ENCODE results near the gene MED19. TPM values are rescaled to one million over a fixed set of nuclear protein-coding genes. Genes with fewer than 3 reads are reported as not detected.
A peak's percentile ranks its signal among the peaks of the same experiment; 100 is the strongest.

The MED19 gene
- total RNA-seq, 6 experiments from 2014 or later: 19.1 to 22.4 (median 21.8) TPM

- H3K4me1 Mint-ChIP-seq (ENCODE audit: low read depth): peaks cover 39% of the 10 kb centered on the region
- DNase-seq: no peak
- peak overlapping the region; percentile 33; the same call in 1 of the 2 replicates for H3K27ac Mint-ChIP-seq
- H3K36me3 Mint-ChIP-seq (ENCODE audit: low read depth): peaks cover 21% of the 10 kb centered on the region
- no peaks in the 10 kb centered on the region; the same call in 1 of the 2 replicates for H3K27me3 Mint-ChIP-seq (ENCODE audit: insufficient read depth)
- TF ChIP-seq, protein P1, sequence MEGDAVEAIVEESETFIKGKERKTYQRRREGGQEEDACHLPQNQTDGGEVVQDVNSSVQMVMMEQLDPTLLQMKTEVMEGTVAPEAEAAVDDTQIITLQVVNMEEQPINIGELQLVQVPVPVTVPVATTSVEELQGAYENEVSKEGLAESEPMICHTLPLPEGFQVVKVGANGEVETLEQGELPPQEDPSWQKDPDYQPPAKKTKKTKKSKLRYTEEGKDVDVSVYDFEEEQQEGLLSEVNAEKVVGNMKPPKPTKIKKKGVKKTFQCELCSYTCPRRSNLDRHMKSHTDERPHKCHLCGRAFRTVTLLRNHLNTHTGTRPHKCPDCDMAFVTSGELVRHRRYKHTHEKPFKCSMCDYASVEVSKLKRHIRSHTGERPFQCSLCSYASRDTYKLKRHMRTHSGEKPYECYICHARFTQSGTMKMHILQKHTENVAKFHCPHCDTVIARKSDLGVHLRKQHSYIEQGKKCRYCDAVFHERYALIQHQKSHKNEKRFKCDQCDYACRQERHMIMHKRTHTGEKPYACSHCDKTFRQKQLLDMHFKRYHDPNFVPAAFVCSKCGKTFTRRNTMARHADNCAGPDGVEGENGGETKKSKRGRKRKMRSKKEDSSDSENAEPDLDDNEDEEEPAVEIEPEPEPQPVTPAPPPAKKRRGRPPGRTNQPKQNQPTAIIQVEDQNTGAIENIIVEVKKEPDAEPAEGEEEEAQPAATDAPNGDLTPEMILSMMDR (IDR thresholded peaks at IDR 0.05): no peak
- H3K4me3 Mint-ChIP-seq: no peak overlapping the region
- H3K9me3 Mint-ChIP-seq: no peaks in the 10 kb centered on the region
These were observed 32.6 kb downstream of the MED19 start for GRCh38 chr11:57679396-57679795.

DNA sequence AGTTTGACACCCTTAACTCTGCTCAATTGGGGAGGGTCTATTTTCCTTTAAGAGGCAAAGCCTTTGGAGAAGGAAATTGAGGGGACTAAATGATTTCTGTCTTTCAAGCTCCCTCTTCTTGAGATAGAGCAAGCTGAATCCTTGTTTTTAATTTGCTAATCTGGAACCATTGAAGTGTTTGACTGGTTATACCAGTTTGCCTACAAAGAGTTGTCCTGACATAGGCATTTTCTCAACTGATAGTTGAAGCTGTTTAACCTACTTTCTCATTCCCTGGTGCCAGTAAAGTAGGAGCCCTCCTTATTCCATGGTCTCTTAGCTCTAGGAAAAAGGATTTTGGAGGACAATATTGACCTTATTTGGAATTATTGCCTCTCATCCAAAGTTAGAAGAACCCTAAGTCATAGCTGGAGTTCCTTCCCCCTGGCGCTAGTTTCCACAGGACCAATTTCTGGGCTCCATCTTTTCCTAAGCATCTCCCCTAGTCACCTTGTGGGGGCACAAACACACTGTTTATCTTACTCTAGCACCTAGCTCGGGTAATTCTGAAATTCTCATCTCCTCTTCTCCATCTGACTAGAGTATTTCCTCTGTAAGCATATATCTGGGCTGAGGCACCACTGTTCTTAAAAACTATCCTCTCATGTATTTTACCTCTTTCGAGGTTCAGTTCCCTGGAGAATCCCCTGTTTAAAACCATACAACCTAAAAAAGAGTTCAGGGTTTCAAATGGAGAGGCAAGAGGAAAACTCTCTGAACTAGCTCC, 36.7 kb downstream of the MED19 start:
- TF ChIP-seq, protein P1 (IDR thresholded peaks at IDR 0.05): no peak
- peaks cover 27% of the 10 kb centered on the region for H3K4me1 Mint-ChIP-seq (ENCODE audit: low read depth)
- H3K27me3 Mint-ChIP-seq (ENCODE audit: insufficient read depth): no peaks in the 10 kb centered on the region; the same call in 1 of the 2 replicates
- H3K27ac Mint-ChIP-seq: no peak overlapping the region
- H3K9me3 Mint-ChIP-seq: no peaks in the 10 kb centered on the region
- no peak overlapping the region for H3K4me3 Mint-ChIP-seq
- peaks cover 15% of the 10 kb centered on the region for H3K36me3 Mint-ChIP-seq (ENCODE audit: low read depth)
- no peak for DNase-seq

- Mint-ChIP-seq H3K4me1 (ENCODE audit: low read depth) (peaks cover 28% of the 10 kb centered on the region), H3K9me3 (no peaks in the 10 kb centered on the region), H3K27ac (peak overlapping the region; percentile 29), H3K27me3 (ENCODE audit: insufficient read depth) (no peaks in the 10 kb centered on the region; the same call in 1 of the 2 replicates), H3K4me3 (no peak overlapping the region), H3K36me3 (ENCODE audit: low read depth) (peaks cover 15% of the 10 kb centered on the region)
- TF ChIP-seq, protein P1 (IDR thresholded peaks at IDR 0.05): no peak
- DNase-seq: no peak
These were observed 37.8 kb downstream of the MED19 start for GRCh38 chr11:57674251-57674650.

DNA sequence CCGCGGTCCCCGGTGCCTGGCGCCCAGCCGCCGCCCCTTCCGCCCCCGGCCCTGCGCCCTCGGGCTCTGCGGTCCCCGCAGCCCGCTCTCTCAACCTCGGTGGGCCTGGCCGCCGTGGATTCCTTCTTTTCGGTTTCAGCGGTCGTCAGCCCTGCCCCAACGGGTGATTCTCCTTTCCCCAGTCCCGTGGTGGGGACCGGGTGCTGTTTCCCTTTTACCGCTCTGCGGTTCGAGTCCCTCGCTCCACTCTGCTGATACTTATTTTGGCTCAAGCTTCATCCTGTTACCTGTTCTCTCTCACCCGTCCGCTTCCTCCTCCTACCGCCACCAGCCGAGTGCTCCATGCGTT, 43.6 kb downstream of the MED19 start:
- peaks cover 3% of the 10 kb centered on the region for H3K27me3 Mint-ChIP-seq (ENCODE audit: insufficient read depth)
- H3K4me3 Mint-ChIP-seq: peak overlapping the region; percentile 90
- no peaks in the 10 kb centered on the region for H3K9me3 Mint-ChIP-seq
- peaks cover 29% of the 10 kb centered on the region for H3K4me1 Mint-ChIP-seq (ENCODE audit: low read depth)
- TF ChIP-seq, protein P1 (IDR thresholded peaks at IDR 0.05): no peak
- peaks cover 14% of the 10 kb centered on the region for H3K36me3 Mint-ChIP-seq (ENCODE audit: low read depth)
- DNase-seq: no peak
- peak overlapping the region; percentile 100 for H3K27ac Mint-ChIP-seq

DNA sequence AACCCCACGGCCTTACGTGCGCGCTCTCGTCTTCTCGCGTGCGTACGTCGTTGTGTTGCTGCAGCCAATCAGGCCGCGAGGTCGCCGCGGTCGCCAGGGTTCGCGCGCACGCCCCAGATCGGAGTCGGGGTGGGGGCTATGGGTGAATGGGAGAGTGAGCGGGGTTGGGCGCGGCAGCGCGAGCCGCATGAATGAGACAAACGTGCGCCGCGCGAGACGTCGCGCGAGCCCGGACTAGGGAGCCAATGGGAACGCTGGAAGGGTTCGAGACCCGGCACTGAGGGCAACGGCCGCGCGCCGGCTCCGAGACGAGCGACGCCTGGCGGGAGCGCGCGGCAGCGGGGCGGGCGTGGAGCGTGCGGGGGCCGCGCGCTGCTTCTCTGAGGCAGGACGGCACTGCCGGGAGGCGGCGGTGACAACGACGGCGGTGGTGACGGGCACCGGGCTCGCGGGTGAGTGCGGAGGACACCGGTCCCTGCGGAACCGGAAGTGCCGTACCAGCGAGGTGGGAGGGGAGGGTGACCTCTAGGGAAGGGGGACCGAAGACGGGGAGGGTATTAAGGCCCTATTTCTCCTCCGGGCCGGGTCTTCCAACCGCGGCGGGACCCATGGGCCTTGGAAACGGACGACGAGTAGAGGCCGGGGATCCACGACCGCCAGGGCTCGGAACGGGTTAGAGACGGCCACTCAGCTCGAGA, 44.1 kb downstream of the MED19 start, which contains the start of gene ZDHHC5:
Gene ZDHHC5, plus strand, starts transcription at position 379 of the 698 bp plus-strand sequence. CDS start 4,977 bp downstream, outside the sequence.
- peaks cover 10% of the 10 kb centered on the region for H3K36me3 Mint-ChIP-seq (ENCODE audit: low read depth)
- H3K27ac Mint-ChIP-seq: peak within 1 kb of the TSS; percentile 100

More for the DNA sequence above, 44.1 kb downstream of the MED19 start, which contains the start of gene ZDHHC5:
- TF ChIP-seq, protein P1 (IDR thresholded peaks at IDR 0.05): peak; percentile 81
- Mint-ChIP-seq H3K4me1 (ENCODE audit: low read depth) (peaks cover 29% of the 10 kb centered on the region), H3K9me3 (no peaks in the 10 kb centered on the region), H3K27me3 (ENCODE audit: insufficient read depth) (peaks cover 3% of the 10 kb centered on the region), H3K4me3 (peak within 1 kb of the TSS; percentile 90)
- peak; percentile 99 for DNase-seq
